ENCODE measurements around the gene NINJ1. TPM values are rescaled to one million over a fixed set of nuclear protein-coding genes. Genes with fewer than 3 reads are reported as not detected.

NINJ1 gene
- total and polyA plus RNA-seq, 2 of the 13 experiments (the other 11 are each of a cell fraction or from before 2014, with no cell fraction given), result 81.2 to 92.1 TPM

- TF ChIP-seq THAP8 (CRISPR knock-in tag; IDR thresholded peaks at IDR 0.05; ENCODE audit: borderline replicate concordance) (no peak), ARNT2 (CRISPR knock-in tag; IDR thresholded peaks at IDR 0.05; ENCODE audit: low read depth) (0 out of 2 replicates have a peak, but pooled peaks have one; percentile 64), SRY (CRISPR knock-in tag; IDR thresholded peaks at IDR 0.05) (peak; percentile 79; the same call in 1 of the 2 replicates), ARNT (IDR thresholded peaks at IDR 0.05) (no peak), KDM2A (CRISPR knock-in tag; IDR thresholded peaks at IDR 0.05; ENCODE audit: borderline replicate concordance, low read depth) (0 out of 2 replicates have a peak, but pooled peaks have one; percentile 35), ZBTB3 (CRISPR knock-in tag; IDR thresholded peaks at IDR 0.05; ENCODE audit: borderline replicate concordance, low read depth) (no peak), ZNF883 (CRISPR knock-in tag; IDR thresholded peaks at IDR 0.05; ENCODE audit: not compliant biosample characterization) (no peak), GFI1 (CRISPR knock-in tag; IDR thresholded peaks at IDR 0.05; ENCODE audit: borderline replicate concordance) (no peak), ZMYM4 (CRISPR knock-in tag; IDR thresholded peaks at IDR 0.05) (no peak), HNRNPUL1 (IDR thresholded peaks at IDR 0.05; ENCODE audit: low read depth, low read length) (no peak), SRSF1 (optimal IDR thresholded peaks at IDR 0.05; ENCODE audit: low read depth, low read length) (no peak), ZNF614 (CRISPR knock-in tag; IDR thresholded peaks at IDR 0.05; ENCODE audit: borderline replicate concordance) (no peak), ZXDC (CRISPR knock-in tag; IDR thresholded peaks at IDR 0.05) (no peak; the same call in 1 of the 2 replicates), TAF1 (CRISPR knock-in tag; IDR thresholded peaks at IDR 0.05) (peak; percentile 76), ZNF724P (CRISPR knock-in tag; IDR thresholded peaks at IDR 0.05; ENCODE audit: borderline replicate concordance) (peak; percentile 42; the same call in 1 of the 2 replicates), NFKB2 (CRISPR knock-in tag; IDR thresholded peaks at IDR 0.05; ENCODE audit: borderline replicate concordance) (peak; percentile 15; the same call in 1 of the 2 replicates), GLI4 (CRISPR knock-in tag; IDR thresholded peaks at IDR 0.05; ENCODE audit: borderline replicate concordance) (no peak), RCOR2 (CRISPR knock-in tag; IDR thresholded peaks at IDR 0.05) (no peak), EED (CRISPR knock-in tag; IDR thresholded peaks at IDR 0.05) (0 out of 2 replicates have a peak, but pooled peaks have one; percentile 16), CREB1 (IDR thresholded peaks at IDR 0.05) (no peak), CREB1 (CRISPR knock-in tag; IDR thresholded peaks at IDR 0.05) (no peak), ZNF484 (CRISPR knock-in tag; IDR thresholded peaks at IDR 0.05; ENCODE audit: borderline replicate concordance, low read depth) (no peak; the same call in 1 of the 2 replicates), ZNF83 (CRISPR knock-in tag; IDR thresholded peaks at IDR 0.05; ENCODE audit: borderline replicate concordance) (no peak), ZNF558 (CRISPR knock-in tag; IDR thresholded peaks at IDR 0.05; ENCODE audit: borderline replicate concordance) (no peak), ZNF816 (CRISPR knock-in tag; IDR thresholded peaks at IDR 0.05; ENCODE audit: borderline replicate concordance) (peak; percentile 84; the same call in 1 of the 2 replicates)
These were observed at the start of gene NINJ1 (continued) for GRCh38 chr9:93134015-93134739.
